SU-DHL-6 (cell line): Measurements from ENCODE around the gene DEPDC5.

Source experiments
- H2AFZ ChIP-seq: fragments of 200-600 bp; sonication (generic); 2 replicates; pipeline ENCODE4 v1.6.1; 2014; ENCODE audit warnings: low read depth, mild to moderate bottlenecking, moderate library complexity, mixed read lengths, antibody characterized with exemption, low read length; ENCODE audit not compliant: severe bottlenecking
- H3F3A ChIP-seq: fragments of 200-600 bp; shearing (Covaris generic); 2 replicates; pipeline ENCODE4 v1.6.0; 2016; ENCODE audit warnings: antibody characterized with exemption, mild to moderate bottlenecking; ENCODE audit not compliant: insufficient read depth
- H3K27ac ChIP-seq: fragments of 200-600 bp; sonication (generic); 2 replicates; pipeline ENCODE4 v1.5.1; 2016; ENCODE audit warnings: low read depth, mild to moderate bottlenecking, low read length, moderate library complexity, mixed read lengths
- H3K27me3 ChIP-seq: fragments of 200-600 bp; sonication (generic), shearing (Covaris generic); 2 replicates; pipeline ENCODE4 v1.6.0; 2014; ENCODE audit warnings: mild to moderate bottlenecking, low read length
- H3K36me3 ChIP-seq: fragments of 200-600 bp; sonication (generic); 2 replicates; pipeline ENCODE4 v1.6.1; 2014; ENCODE audit warnings: mild to moderate bottlenecking, low read length, mixed read lengths
- H3K4me2 ChIP-seq: fragments of 300-600, 200-600 bp; shearing (Covaris generic), sonication (generic); 2 replicates; pipeline ENCODE4 v1.6.0; 2014; ENCODE audit warnings: low read length, low read depth, mild to moderate bottlenecking; ENCODE audit not compliant: poor library complexity, severe bottlenecking
- H3K4me3 ChIP-seq: fragments of 200-600 bp; sonication (generic); 2 replicates; pipeline ENCODE4 v1.5.1; 2014; ENCODE audit warnings: antibody characterized with exemption, low read length, mild to moderate bottlenecking, mixed read lengths; ENCODE audit not compliant: insufficient read depth, poor library complexity, severe bottlenecking
- H3K79me2 ChIP-seq: fragments of 200-600 bp; sonication (generic); 2 replicates; pipeline ENCODE4 v1.6.1; 2014; ENCODE audit warnings: mild to moderate bottlenecking, low read length, moderate library complexity; ENCODE audit not compliant: insufficient read depth
- H3K9ac ChIP-seq: fragments of 200-600 bp; sonication (generic); 2 replicates; pipeline ENCODE4 v1.7.0; 2014; ENCODE audit warnings: mild to moderate bottlenecking, low read length
- H3K9me2 ChIP-seq: fragments of 200-600 bp; sonication (generic); replicated peaks from 2 replicates; pipeline ENCODE4 v1.6.1; 2014; ENCODE audit warnings: low read length; ENCODE audit not compliant: insufficient read depth
- H3K9me3 ChIP-seq: fragments of 200-600 bp; sonication (generic); 2 replicates; pipeline ENCODE4 v1.6.1; 2014; ENCODE audit warnings: low read length, mixed read lengths; ENCODE audit not compliant: insufficient read depth
- H4K20me1 ChIP-seq: fragments of 200-600 bp; sonication (generic); 2 replicates; pipeline ENCODE4 v1.6.1; 2014; ENCODE audit warnings: low read depth, mild to moderate bottlenecking, antibody characterized with exemption, low read length, moderate library complexity, mixed read lengths
- CTCF ChIP-seq: fragments of 200-600 bp; sonication (generic); IDR thresholded peaks from one replicate; pipeline ENCODE4 v1.5.1; 2017; ENCODE audit warnings: antibody characterized with exemption, mild to moderate bottlenecking, low read length, moderate library complexity; ENCODE audit not compliant: insufficient read depth, poor library complexity, severe bottlenecking
- EZH2phosphoT487 ChIP-seq: fragments of 200-600 bp; sonication (generic), shearing (Covaris generic); conservative IDR thresholded peaks from 2 replicates; pipeline ENCODE4 v1.6.1; 2018; ENCODE audit warnings: mild to moderate bottlenecking, antibody characterized with exemption, low read length, moderate library complexity, mixed read lengths

DEPDC5 gene

GRCh38 chr22:31841078-31841827, 87.4 kb downstream of the DEPDC5 start:
- Histone ChIP-seq H3K27ac (no peak overlapping the region), H3K9me2 (no peaks in the 10 kb centered on the region), H3F3A (no peaks in the 10 kb centered on the region), H2AFZ (no peak overlapping the region), H3K79me2 (no peaks in the 10 kb centered on the region), H3K9me3 (no peaks in the 10 kb centered on the region), H3K9ac (no peak overlapping the region), H3K36me3 (peaks cover 9% of the 10 kb centered on the region; the same call in 1 of the 2 replicates), H3K4me2 (no peak overlapping the region), H3K4me3 (no peak overlapping the region), H4K20me1 (no peaks in the 10 kb centered on the region), H3K27me3 (no peaks in the 10 kb centered on the region)
- no peak for TF ChIP-seq EZH2phosphoT487
- TF ChIP-seq CTCF: no peak

- H3K4me3 ChIP-seq: no peak overlapping the region
- peaks cover 13% of the 10 kb centered on the region; the same call in 1 of the 2 replicates for H3K36me3 ChIP-seq
- H2AFZ ChIP-seq: no peak overlapping the region
- H3K27me3 ChIP-seq: no peaks in the 10 kb centered on the region
- no peaks in the 10 kb centered on the region for H3F3A ChIP-seq
- H3K27ac ChIP-seq: no peak overlapping the region
- no peaks in the 10 kb centered on the region for H3K9me3 ChIP-seq
- no peak overlapping the region for H3K9ac ChIP-seq
- no peaks in the 10 kb centered on the region for H3K9me2 ChIP-seq
- H3K79me2 ChIP-seq: no peaks in the 10 kb centered on the region
- no peaks in the 10 kb centered on the region for H4K20me1 ChIP-seq
- TF ChIP-seq CTCF (no peak), EZH2phosphoT487 (no peak)
- H3K4me2 ChIP-seq: no peak overlapping the region
Measured at GRCh38 chr22:31843526-31843925, 89.7 kb downstream of the DEPDC5 start.

GRCh38 chr22:31844941-31845340, 91.1 kb downstream of the DEPDC5 start:
- H3K4me2 ChIP-seq: no peak overlapping the region
- no peak overlapping the region for H3K9ac ChIP-seq
- no peak overlapping the region for H3K4me3 ChIP-seq
- H3K36me3 ChIP-seq: peaks cover 13% of the 10 kb centered on the region; the same call in 1 of the 2 replicates
- TF ChIP-seq EZH2phosphoT487 (no peak), CTCF (no peak)
- no peak overlapping the region for H2AFZ ChIP-seq
- H4K20me1 ChIP-seq: no peaks in the 10 kb centered on the region
- no peak overlapping the region for H3K27ac ChIP-seq
- H3K27me3 ChIP-seq: no peaks in the 10 kb centered on the region
- H3F3A ChIP-seq: no peaks in the 10 kb centered on the region
- H3K9me2 ChIP-seq: no peaks in the 10 kb centered on the region
- H3K9me3 ChIP-seq: no peaks in the 10 kb centered on the region
- H3K79me2 ChIP-seq: no peaks in the 10 kb centered on the region
